GM21360 (cell line): Measurements from ENCODE around the gene REN.

Experiments used
- ATAC-seq: cut with Tn5 transposase; IDR thresholded peaks from one replicate; pipeline ENCODE4 v1.9.1; 2021; ENCODE audit warnings: mild to moderate bottlenecking, moderate library complexity; ENCODE audit not compliant: unreplicated experiment

The REN gene

GRCh38 chr1:204136814-204137213 is 29.3 kb downstream of the REN start:
- no peak for ATAC-seq

GRCh38 chr1:204134103-204134502 is 32.0 kb downstream of the REN start:
- ATAC-seq: no peak

GRCh38 chr1:204132718-204133117 is 33.4 kb downstream of the REN start:
- ATAC-seq: no peak

GRCh38 chr1:204131978-204132377 is 34.2 kb downstream of the REN start:
- no peak for ATAC-seq

- ATAC-seq: no peak
These were observed 34.9 kb downstream of the REN start for GRCh38 chr1:204130981-204131892.

- ATAC-seq: no peak
These were observed 36.0 kb downstream of the REN start for GRCh38 chr1:204130178-204130577.

GRCh38 chr1:204128964-204129896 is 36.9 kb downstream of the REN start:
- ATAC-seq: no peak

GRCh38 chr1:204128464-204128963 is 37.6 kb downstream of the REN start:
- no peak for ATAC-seq

- no peak for ATAC-seq
These were observed 38.4 kb downstream of the REN start for GRCh38 chr1:204127597-204128242.

GRCh38 chr1:204126956-204127355 is 39.2 kb downstream of the REN start:
- no peak for ATAC-seq

GRCh38 chr1:204126386-204126785 is 39.8 kb downstream of the REN start:
- no peak for ATAC-seq

GRCh38 chr1:204125759-204126351 is 40.3 kb downstream of the REN start:
- no peak for ATAC-seq

- no peak for ATAC-seq
These were observed 41.5 kb downstream of the REN start for GRCh38 chr1:204124639-204125038.

- no peak for ATAC-seq
These were observed 42.8 kb downstream of the REN start for GRCh38 chr1:204123376-204123775.

GRCh38 chr1:204121840-204122555 is 44.1 kb downstream of the REN start:
- no peak for ATAC-seq

GRCh38 chr1:204116539-204116938 is 49.6 kb downstream of the REN start:
- ATAC-seq: no peak

- no peak for ATAC-seq
These were observed 51.0 kb downstream of the REN start for GRCh38 chr1:204115116-204115515.

GRCh38 chr1:204114606-204115005 is 51.5 kb downstream of the REN start:
- ATAC-seq: no peak

- ATAC-seq: no peak
These were observed 52.2 kb downstream of the REN start for GRCh38 chr1:204113896-204114295.
